NCI-H1694 (cell line): Measurements from ENCODE around the gene PTPN1.
"Not testable (repeated sequence)": the region's sequence is repeated elsewhere in the genome, so short reads cannot be mapped to it uniquely, and the experiment has no call there.

Experiments used
- DNase-seq: peaks from one replicate; lab custom pipeline; 2025; lab: John Stamatoyannopoulos, UW

PTPN1 gene

GRCh38 chr20:50532221-50532620 is 22.0 kb downstream of the PTPN1 start:
- no peak for DNase-seq

DNA sequence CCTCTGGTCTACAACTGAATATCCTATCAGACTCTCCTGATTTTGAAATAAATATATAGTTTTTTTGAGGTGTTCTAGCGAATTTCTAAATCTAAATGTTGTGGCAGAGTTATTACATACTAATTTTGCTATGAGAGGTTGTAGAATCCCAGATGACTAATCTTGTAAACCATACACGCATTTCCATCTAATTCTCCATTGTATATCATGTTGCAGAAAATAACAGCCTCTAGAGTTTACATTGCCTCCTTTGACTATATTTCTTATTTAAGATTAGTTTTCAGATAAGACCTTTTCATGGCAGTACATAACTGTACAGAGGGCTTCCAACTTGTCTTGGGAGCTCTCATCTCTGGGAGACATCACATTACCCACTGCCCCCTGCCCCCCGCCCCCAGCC is 22.9 kb downstream of the PTPN1 start:
- no peak for DNase-seq

GRCh38 chr20:50533464-50533863 is 23.3 kb downstream of the PTPN1 start:
- no peak for DNase-seq

GRCh38 chr20:50534567-50534966 is 24.4 kb downstream of the PTPN1 start:
- DNase-seq = no peak

GRCh38 chr20:50535162-50535561 is 25.0 kb downstream of the PTPN1 start:
- no peak for DNase-seq

- DNase-seq = no peak
Observed at GRCh38 chr20:50536333-50536732, 26.1 kb downstream of the PTPN1 start.

DNA sequence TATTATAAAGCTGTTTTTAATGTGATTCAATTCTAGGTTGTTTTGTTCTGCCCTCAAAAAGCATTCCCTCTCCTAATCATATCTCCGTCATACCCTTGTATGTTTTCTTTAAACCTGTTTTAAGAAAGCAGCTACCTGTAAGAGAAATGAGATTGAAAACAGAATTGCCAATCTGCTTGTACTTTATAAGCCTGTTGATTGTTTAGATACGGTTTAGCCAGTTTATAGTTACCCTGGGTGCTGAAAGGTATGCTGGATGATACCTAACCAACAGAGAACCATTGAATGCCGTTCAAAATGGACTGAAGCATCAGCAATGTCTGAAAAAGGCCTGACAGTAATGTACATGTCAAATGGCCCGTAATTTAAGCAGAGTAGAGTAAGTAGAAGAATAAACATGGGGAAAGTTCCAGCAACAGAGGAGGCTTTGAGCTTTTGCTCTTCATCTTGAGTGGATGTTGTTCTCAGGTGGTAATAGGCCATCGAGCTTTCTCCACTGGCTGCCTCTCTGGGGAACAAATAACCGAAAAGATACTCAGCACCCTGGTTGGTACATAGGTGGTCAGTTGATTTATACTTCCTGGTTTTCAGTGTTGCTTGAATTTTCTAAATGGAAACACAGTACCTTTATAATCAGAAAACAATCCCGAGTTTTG is 27.5 kb downstream of the PTPN1 start:
- DNase-seq = no peak

GRCh38 chr20:50538276-50538675 is 28.1 kb downstream of the PTPN1 start:
- DNase-seq = no peak

GRCh38 chr20:50539798-50540197 is 29.6 kb downstream of the PTPN1 start:
- DNase-seq = not testable (repeated sequence)

- no peak for DNase-seq
Observed at GRCh38 chr20:50540620-50541605, 30.7 kb downstream of the PTPN1 start.

- DNase-seq = no peak
Observed at GRCh38 chr20:50541606-50542041, 31.4 kb downstream of the PTPN1 start.

- no peak for DNase-seq
Observed at GRCh38 chr20:50543326-50543725, 33.1 kb downstream of the PTPN1 start.

- DNase-seq = no peak
Observed at GRCh38 chr20:50545126-50545525, 34.9 kb downstream of the PTPN1 start.

DNA sequence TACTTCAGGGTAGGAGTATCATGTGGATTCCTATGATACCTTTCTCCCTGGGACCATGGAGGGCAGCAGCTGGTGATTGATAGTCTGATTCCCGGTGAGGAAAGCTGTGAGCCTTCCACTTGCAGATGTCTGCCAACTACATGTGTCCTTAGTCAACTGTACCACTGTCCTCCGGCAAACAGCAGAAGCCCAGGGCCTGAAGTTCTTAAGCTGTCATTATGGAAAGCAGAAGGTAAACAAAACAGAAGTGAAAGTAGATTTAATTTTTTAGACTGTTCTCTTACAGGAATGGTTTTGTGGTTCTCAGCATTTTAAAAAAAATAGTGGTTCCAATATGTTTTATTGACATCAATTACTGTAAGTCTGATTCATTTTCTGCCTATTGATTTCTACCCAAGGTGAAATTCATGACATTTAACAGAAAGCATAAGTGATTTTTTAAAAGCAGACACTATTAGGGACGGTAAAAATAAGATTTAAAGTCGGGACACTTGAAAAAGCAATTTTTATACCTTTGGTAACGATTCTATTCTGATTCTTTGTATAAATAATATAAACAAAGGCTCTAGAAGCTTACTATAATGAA is 36.6 kb downstream of the PTPN1 start:
- no peak for DNase-seq

- no peak for DNase-seq
Observed at GRCh38 chr20:50547964-50548363, 37.8 kb downstream of the PTPN1 start.

DNA sequence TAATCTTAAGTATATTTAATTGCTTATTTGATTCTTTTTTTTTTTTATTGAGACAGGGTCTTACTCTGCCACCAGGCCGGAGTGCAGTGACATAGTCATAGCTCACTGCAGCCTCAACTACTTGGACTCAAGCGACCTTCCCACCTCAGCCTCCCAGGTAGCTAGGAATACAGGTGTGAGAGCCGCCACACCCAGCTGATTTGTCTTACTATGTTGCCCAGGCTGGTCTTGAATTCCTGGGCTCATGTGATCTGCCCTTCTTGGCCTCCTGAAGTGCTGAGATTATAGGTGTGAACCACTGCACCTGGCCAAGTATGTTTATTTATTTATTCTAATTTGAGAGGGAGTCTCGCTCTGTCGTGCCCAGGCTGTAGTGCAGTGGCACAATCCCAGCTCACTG is 38.2 kb downstream of the PTPN1 start:
- no peak for DNase-seq

DNA sequence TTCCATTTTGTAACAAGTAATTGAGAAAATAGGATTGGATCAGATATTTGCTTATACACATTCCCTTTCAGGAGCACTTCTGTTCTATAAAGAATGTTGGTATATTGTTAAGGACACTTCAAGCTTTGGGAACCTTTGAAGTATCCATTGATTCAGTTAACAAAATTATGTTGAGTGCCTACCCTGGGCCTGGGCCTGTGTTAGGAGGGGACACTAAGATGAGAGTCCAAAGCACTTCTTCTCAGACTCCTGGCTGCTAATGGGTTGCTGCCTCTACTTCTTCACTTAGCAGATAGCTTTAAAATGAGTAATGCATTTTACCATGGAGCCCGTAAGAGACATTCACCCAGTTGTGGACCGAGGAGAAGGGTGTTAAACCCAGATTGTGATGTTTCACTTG is 40.3 kb downstream of the PTPN1 start:
- DNase-seq = no peak

DNA sequence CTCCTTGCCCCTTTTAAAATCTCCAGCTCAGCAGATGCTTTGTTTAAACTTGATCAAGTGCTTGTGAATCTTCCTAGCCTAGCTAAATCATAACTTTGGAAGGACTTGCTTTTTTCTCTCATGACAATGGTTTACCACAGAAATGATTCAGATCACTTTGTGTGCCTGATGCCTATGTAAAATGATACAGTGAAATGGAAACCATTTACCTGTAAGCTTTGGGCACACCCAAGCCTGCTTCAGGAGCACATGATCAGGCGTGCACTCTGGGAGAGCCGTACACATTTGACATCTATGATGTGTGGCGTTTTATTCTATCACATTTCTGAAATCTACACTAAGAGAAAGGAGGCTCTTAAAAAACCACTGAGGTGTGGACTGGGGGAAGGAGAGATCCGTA is 41.1 kb downstream of the PTPN1 start:
- no peak for DNase-seq

GRCh38 chr20:50552979-50553378 is 42.8 kb downstream of the PTPN1 start:
- no peak for DNase-seq

DNA sequence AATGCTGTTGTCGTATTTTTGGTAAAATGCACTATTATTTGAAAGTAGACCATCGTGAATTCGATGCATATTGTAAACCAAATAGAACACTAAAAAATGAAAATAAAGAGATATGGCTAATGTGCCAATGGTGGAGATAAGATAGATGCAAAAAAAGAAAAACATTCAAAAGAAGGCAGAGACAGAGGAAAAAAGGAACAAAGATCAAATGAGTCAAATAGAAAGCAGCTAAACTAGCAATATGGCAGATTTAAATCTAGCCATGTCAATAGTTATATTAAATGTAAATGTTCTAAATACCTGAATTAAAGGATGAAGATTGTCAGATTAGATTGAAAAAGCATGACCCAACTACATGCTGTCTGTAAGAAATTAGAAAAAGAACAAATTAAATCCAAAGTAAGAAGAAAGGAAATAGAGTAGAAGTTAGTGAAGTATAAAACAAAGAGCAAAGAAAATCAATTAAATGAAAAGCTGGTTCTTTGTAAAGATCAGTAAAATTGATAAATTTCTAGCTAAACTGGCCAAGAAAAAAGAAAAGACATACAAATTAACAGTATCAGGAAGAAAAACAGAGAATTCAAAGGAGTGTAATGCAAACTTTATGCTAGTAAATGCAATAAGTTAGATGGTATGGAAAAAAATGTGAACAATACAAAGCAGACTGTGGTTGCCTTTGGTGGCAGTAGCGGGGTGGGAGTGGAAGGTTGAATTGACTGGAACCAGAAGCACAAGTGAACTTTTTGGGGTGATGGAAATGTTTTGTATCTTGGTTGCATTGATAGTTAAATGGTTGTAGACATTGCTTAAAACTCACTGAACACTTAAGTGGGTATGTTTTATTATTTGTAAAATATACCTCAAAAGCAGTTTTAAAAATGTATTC is 44.8 kb downstream of the PTPN1 start:
- no peak for DNase-seq

DNA sequence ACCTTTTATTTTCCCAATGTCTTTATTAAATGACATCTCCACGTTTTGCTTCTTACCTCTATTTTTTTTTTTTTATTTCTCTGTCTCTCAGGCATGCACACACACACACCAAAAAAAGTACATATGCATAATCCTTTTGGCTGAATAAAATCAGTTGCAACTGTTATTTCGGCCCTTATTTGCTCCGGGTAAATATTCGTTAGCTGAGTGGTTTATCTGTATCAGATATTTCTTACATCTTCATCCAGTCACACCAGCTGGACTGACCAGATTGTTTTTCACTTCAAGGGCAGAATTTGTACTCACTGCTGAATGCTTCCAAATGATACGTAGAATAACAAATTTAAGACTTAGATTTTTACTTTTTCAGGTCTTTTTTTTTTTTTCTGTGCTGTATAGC is 45.5 kb downstream of the PTPN1 start:
- DNase-seq = no peak
